SHP77 (cell line): ENCODE results near the gene FSCN2.

Experiments used
- DNase-seq, 2 experiments: peaks; one replicate each; lab custom pipeline; 2025; lab: John Stamatoyannopoulos, UW

FSCN2 gene

GRCh38 chr17:81491181-81491581 is 37.0 kb upstream of the FSCN2 start:
- peak; percentile 49 to 69 for DNase-seq

GRCh38 chr17:81491761-81492160 is 36.4 kb upstream of the FSCN2 start:
- peak in 1 of 2 experiments; percentile 61 for DNase-seq

GRCh38 chr17:81492202-81492601 is 36.0 kb upstream of the FSCN2 start:
- peak in 1 of 2 experiments; percentile 61 for DNase-seq

GRCh38 chr17:81492706-81493105 is 35.5 kb upstream of the FSCN2 start:
- DNase-seq, result no peak

GRCh38 chr17:81493198-81494038 is 34.8 kb upstream of the FSCN2 start:
- no peak for DNase-seq

DNA sequence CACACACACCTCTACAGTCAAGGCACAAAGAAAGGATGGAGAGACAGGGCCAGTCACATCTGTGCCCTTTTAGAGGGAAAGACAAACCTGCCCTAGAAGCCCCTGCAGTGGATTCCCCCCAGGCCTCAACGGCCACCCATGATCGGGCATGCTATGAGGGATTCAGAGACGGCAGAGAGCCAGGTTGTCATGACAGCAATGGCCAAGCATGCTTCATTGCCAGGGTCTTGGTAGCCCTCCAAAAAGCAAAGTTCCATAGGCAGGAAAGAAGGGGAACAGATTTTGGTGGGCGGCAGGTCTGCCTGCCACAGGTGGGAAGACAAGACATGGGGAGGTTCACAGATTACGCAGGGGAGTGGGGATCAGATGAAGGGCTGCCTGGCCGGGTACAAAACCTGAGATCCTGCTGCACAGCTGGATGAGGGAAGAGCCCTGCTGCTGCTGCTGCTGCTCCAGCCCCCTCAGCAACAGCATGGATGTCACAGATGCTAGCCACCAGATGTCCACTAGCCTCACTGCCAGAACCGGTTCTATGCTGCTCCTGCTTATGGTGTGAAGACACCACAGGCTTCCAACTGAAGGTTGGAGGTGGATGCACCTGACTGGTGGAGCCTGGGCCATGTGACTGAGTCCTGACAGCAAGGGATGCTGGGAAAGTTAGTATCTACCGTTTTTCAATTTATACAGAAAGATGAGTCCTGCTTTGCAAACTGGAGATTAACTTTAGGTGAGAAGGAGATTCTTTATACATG is 33.4 kb upstream of the FSCN2 start:
- peak; percentile 65 to 90 for DNase-seq

DNA sequence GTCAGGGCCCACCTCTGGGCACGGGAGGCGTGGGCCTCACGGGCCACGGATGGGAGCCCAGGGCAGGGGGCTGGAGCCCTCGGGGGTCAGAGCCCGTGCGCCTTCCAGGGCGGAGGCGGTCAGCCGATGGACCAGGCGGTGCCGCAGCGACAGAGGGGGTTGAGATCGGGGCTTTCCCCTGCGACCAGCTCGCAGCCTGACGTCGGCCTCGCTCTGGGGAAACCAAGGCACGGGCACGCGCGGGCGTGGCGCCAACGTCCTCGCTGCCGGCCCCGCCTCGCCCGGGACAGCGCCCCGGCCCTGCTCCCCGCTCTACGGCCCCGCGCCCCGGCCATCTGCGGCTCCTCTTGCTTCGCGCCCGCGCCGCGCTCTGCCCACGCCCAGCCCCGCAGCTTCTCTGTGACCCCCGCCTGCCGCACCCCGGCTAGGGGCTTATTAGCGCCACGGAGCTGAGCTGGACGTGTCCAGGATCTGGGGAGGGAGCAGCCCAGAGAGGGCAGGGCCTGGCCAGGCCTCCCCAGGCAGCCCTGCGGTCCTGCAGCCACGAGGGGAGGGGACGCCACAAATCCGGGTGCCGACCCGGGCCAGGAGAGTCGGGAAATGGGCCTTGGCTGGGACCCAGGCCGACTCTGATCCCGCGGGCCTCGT is 29.1 kb upstream of the FSCN2 start:
- DNase-seq, result no peak

DNA sequence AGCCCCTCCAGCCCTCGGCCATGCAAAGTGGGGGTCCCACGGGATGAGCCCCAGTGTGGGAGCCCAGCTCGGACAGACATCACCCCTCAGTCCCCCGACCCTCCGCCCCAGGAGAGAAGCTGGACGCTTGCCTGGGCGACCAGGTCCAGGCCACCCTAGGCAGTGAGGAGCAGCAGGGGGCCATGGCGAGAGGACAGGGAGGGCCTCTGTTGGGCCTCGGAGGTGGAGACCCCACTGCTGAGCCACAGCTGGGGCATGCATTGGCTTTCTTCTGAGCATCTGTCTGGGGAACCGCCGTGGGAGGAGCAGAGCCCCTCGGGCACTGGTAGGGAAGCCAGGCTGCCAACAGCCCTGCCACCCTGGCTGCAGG is 28.6 kb upstream of the FSCN2 start:
- DNase-seq, result no peak

DNA sequence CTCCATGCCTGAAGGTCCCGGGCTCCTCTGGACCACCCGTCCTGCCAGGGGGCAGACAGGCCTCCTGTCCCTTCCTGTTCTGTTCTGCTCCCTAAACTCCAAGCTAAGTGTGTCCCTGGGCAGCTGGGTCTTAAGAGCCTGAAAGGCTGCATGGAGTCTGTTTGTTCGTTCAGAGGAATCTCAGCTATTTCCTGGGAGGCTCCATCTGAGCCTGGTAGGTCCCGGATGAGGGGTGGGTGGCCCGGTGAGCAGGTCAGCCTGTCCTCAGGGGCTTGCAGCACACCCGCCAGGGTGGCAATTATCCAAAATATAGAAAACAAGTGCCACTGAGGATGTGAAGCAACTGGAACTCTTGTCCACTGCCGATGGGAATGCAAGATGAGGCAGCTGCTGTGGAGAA is 28.1 kb upstream of the FSCN2 start:
- DNase-seq, result no peak

DNA sequence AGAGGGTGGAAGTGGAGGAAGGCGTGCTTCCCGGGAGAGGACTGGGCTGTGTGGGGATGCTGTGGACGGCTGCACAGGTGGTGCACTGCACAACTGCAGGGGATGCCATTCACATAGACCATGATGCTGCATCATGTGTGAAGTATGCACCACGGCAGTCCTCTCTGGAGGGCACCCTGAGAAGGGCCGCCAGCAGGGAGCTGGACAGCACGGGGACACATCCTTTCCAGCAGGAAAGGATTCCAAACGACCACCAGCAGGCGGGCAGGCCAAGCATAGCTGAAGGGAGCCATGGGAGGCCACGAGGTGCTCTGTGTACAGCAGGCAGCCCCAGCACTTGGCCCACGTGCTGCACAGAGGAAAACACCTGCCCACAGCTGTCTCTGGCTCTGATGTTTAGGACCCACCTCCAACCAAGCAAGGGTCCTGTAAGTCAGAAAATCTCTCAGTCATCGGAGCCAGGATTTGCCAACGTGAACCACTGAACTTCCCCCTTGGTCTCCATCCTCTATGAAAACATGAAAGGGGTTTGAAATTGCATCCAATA is 25.6 kb upstream of the FSCN2 start:
- DNase-seq, result no peak

GRCh38 chr17:81503619-81504018 is 24.6 kb upstream of the FSCN2 start:
- DNase-seq, result no peak

DNA sequence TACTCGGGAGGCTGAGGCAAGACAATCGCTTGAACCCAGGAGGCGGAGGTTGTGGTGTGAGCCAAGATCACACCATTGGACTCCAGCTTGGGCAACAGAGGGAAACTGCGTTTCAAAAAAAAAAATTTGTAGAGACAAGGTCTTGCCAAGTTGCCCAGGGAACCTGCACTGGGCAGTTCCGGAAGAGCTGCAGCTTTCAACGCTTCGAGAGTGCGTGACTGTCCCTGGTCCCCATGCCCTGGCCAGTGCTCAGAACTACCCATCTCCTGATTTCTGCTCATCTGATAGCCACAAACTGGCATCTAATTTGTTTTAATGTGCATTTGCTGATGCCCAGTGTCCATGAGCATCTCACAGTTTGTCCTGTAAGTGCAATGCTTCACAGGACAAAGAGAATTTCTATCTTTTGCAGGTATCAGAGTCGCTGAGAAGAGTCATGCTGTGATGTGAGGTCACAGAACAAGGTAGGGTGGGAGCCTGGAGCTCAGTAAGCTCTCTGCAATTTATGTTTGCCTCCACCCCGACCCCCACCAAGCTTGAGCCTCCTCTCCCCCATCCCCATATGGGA is 19.5 kb upstream of the FSCN2 start:
- no peak for DNase-seq

GRCh38 chr17:81509207-81509971 is 18.8 kb upstream of the FSCN2 start:
- no peak for DNase-seq

- no peak for DNase-seq
These were observed 18.0 kb upstream of the FSCN2 start for GRCh38 chr17:81509972-81510784.

DNA sequence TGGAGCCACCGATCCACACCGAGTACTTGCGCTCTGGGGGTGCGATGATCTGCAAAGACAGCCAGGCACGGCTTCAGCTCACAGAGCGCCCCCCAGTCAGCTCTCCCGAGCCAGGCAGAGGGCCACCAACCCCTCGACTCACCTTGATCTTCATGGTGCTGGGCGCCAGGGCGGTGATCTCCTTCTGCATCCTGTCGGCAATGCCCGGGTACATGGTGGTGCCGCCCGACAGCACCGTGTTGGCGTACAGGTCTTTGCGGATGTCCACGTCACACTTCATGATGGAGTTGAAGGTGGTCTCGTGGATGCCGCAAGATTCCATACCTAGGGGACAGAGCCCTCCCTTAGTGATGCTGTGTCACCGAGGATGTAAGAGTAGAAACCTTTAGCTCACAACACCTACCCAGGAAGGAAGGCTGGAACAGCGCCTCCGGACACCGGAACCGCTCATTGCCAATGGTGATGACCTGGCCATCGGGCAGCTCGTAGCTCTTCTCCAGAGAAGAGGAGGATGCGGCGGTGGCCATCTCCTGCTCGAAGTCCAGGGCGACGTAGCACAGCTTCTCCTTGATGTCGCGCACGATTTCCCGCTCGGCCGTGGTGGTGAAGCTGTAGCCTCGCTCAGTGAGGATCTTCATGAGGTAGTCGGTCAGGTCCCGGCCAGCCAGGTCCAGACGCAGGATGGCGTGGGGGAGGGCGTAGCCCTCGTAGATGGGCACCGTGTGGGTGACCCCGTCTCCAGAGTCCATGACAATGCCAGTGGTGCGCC is 17.2 kb upstream of the FSCN2 start:
- no peak for DNase-seq

DNA sequence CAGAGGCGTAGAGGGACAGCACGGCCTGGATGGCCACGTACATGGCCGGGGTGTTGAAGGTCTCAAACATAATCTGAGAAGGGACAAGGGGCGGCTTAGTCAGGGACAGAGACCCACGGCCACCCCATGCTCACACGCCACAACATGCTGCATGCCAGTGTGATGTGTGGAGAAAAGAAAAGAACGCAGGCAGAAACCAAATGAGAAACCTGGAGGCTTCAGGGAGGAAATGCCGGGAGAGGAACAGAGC is 16.7 kb upstream of the FSCN2 start:
- no peak for DNase-seq

DNA sequence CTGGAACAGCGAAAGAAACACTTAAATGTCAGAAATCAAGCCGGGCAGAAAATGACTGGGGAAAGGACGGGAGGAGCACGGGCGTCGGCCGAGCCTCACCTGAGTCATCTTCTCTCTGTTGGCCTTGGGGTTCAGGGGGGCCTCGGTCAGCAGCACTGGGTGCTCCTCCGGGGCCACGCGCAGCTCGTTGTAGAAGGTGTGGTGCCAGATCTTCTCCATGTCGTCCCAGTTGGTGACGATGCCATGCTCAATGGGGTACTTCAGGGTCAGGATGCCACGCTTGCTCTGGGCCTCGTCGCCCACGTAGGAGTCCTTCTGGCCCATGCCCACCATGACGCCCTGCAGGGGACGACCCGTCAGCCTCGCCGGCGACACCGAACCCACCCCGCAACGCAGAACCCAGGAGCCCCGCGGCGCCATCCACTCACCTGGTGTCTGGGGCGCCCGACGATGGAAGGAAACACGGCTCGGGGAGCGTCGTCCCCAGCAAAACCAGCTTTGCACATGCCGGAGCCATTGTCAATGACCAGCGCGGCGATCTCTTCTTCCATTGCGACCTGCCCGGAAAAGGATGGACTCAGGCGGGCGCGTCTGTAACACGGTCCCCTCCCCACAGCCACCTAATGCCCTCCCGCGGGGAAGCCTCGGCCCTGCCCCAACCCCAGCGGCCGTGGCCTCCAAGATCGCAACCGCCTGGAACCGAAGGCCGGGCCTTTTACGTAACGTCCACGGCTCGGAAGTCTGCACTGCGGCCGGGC is 16.2 kb upstream of the FSCN2 start:
- DNase-seq, result no peak

DNA sequence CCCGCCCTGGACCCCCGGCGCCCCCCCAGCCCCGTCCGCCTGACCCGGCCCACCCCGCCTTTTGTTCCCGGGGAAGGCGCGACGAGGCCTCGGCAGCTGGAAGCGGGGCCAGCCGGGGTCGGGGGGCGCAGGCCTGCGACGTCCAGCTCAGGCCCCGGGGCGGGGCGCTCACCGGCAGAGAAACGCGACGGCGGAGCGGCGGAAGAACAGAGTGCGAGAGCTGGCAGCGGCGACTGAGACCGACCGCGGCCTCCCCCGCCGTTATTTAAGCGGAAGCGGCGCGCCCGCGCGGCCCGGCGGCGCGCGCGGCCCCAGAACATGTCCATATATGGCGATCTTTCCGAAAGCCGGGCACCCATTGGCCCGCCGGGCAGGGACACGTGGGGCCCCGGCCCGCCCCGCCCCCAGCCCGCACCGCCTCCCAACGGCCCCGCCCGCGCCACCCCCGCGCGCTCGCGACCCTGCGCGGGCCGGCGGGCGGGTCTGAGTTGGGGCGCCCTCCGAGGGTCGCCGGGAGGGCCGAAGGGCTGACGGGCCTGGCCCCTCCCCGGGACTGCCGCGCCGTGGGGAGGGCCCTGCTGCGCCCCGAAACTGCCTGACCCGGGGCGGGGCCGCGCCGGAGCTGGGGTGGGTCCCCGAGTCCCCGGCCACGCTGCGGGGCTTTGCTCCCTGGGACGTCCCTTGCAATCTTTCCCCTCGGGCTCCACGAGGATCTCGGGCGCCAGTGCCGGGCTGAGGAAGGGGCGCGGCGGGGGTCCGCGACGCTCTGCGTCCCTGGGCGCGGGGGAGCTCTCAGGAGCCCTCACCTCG is 15.4 kb upstream of the FSCN2 start, which contains the start of gene ACTG1:
Gene ACTG1, minus strand, starts transcription at position 238 of the 810 bp plus-strand sequence. CDS start 445 bp downstream, outside the sequence.
- peak; percentile 90 to 94 for DNase-seq
